Measurements from ENCODE around the gene COMMD8.

The COMMD8 gene

GRCh38 chr4:47463235-47463956 lies at the start of gene COMMD8:
Gene COMMD8 (minus strand): TSS chr4:47463702. CDS start chr4:47463651, 51 bp downstream.
- Histone ChIP-seq H3K4me1 (ENCODE audit: control insufficient read depth in 5 of 5, insufficient read depth in 5 of 5, low read length in 5 of 5) (peaks cover 0 to 16% (median 14%) of the 10 kb centered on the region in 5 donors), H3K9ac (ENCODE audit: low read length in 5 of 5) (peak within 1 kb of the TSS; percentile 41 to 88 (median 73)), H3K36me3 (ENCODE audit: control insufficient read depth in 5 of 5, insufficient read depth in 5 of 5, low read length in 5 of 5) (peaks cover 0 to 13% (median 2%) of the 10 kb centered on the region in 5 donors), H3K4me3 (ENCODE audit: low read depth in 1 of 5, low read length in 5 of 5) (peak within 1 kb of the TSS; percentile 79 to 96 (median 89)), H3K9me3 (ENCODE audit: control insufficient read depth in 5 of 5, low read length in 5 of 5) (no peaks in the 10 kb centered on the region), H3K27ac (ENCODE audit: low read depth, low read length) (peak within 1 kb of the TSS; percentile 52), H3K27me3 (ENCODE audit: control insufficient read depth in 5 of 5, insufficient read depth in 4 of 5, low read length in 5 of 5) (no peaks in the 10 kb centered on the region)

DNA sequence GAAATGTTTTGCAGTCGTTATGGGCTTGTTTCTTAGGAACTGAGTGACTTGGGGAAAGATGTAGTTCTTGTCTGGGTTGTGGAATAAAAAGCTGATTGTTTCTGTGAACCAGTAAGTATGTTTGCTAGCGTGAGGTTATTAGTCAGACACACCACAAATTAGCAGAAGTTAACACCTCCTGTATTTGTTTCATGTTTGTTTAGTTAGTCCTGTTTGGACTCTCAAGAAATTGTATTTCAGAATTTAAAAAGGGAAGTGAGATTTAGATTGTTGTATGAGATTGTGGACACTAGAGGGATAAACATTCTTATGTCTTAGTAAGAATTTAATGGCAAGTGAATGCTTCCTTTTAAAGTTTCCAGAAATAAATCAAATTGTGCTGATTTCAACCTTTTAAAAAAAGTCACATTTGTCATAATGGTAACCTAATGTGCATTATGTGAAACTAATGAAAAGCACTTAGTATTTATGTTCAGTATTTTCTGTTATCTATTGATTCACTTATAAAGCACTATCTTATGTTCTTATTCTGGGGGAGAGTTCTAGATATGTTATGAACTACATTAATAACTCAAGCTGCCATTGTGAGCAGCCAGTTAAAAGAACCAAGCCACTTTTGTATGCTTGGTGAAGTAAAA lies 47.1 kb upstream of the COMMD8 start:
- Histone ChIP-seq H3K4me1 (ENCODE audit: control insufficient read depth in 5 of 5, insufficient read depth in 5 of 5, low read length in 5 of 5) (peaks cover 0 to 3% (median 0%) of the 10 kb centered on the region in 5 donors), H3K36me3 (ENCODE audit: control insufficient read depth in 5 of 5, insufficient read depth in 5 of 5, low read length in 5 of 5) (peaks cover 3 to 15% (median 6%) of the 10 kb centered on the region in 5 donors), H3K9ac (ENCODE audit: low read length in 5 of 5) (no peak overlapping the region), H3K27me3 (ENCODE audit: control insufficient read depth in 5 of 5, insufficient read depth in 4 of 5, low read length in 5 of 5) (no peaks in the 10 kb centered on the region), H3K27ac (ENCODE audit: low read depth, low read length) (no peak overlapping the region), H3K9me3 (ENCODE audit: control insufficient read depth in 5 of 5, low read length in 5 of 5) (no peaks in the 10 kb centered on the region), H3K4me3 (ENCODE audit: low read depth in 1 of 5, low read length in 5 of 5) (no peak overlapping the region)

DNA sequence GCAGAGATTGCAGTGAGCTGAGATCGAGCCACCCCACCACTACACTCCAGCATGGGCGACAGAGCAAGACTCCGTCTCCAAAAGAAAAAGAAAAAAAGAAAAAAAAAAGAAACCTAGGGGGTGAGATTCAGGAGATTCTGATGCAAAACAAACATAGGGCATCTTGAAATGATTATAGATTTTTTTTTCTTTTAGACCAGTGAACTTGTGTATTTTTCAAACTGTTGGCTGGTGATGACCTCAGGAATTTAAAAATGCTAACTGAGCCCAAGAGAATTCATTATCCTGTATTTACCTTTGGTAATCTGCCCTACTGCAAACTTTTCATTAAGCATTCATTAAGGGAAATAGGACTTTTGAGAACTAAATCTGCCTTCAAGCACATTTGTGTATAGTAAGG lies 42.2 kb upstream of the COMMD8 start:
- Histone ChIP-seq H3K4me3 (ENCODE audit: low read depth in 1 of 5, low read length in 5 of 5) (no peak overlapping the region), H3K36me3 (ENCODE audit: control insufficient read depth in 5 of 5, insufficient read depth in 5 of 5, low read length in 5 of 5) (no peaks in the 10 kb centered on the region), H3K4me1 (ENCODE audit: control insufficient read depth in 5 of 5, insufficient read depth in 5 of 5, low read length in 5 of 5) (peaks cover 0 to 5% (median 3%) of the 10 kb centered on the region in 5 donors), H3K9ac (ENCODE audit: low read length in 5 of 5) (no peak overlapping the region), H3K27ac (ENCODE audit: low read depth, low read length) (no peak overlapping the region), H3K9me3 (ENCODE audit: control insufficient read depth in 5 of 5, low read length in 5 of 5) (no peaks in the 10 kb centered on the region), H3K27me3 (ENCODE audit: control insufficient read depth in 5 of 5, insufficient read depth in 4 of 5, low read length in 5 of 5) (no peaks in the 10 kb centered on the region)

- Histone ChIP-seq H3K9me3 (ENCODE audit: control insufficient read depth in 5 of 5, low read length in 5 of 5) (no peaks in the 10 kb centered on the region), H3K36me3 (ENCODE audit: control insufficient read depth in 5 of 5, insufficient read depth in 5 of 5, low read length in 5 of 5) (no peaks in the 10 kb centered on the region), H3K4me3 (ENCODE audit: low read depth in 1 of 5, low read length in 5 of 5) (no peak overlapping the region), H3K27ac (ENCODE audit: low read depth, low read length) (no peak overlapping the region), H3K9ac (ENCODE audit: low read length in 5 of 5) (no peak overlapping the region), H3K27me3 (ENCODE audit: control insufficient read depth in 5 of 5, insufficient read depth in 4 of 5, low read length in 5 of 5) (no peaks in the 10 kb centered on the region), H3K4me1 (ENCODE audit: control insufficient read depth in 5 of 5, insufficient read depth in 5 of 5, low read length in 5 of 5) (peaks cover 0 to 5% (median 4%) of the 10 kb centered on the region in 5 donors)
Measured at GRCh38 chr4:47505147-47505546, 41.6 kb upstream of the COMMD8 start.

DNA sequence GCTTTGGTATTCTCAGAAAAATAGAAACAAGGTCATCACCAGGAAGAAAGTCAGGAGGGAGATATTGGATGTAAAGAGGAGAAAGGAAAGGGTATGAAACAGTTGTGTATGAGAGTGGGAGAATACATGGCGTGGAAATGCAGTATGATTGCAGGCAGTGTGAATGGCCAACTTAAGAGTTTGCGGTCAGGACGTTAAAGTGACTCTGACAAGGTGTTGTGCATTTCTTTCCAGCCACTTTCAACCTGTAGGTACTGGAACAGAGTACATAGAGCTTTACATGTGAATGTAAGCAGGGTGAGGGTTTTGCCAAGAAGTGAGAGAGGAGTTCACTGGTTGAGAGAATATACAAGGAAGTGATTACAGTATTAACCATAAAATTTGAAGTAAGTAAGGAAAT lies 37.3 kb upstream of the COMMD8 start:
- Histone ChIP-seq H3K27ac (ENCODE audit: low read depth, low read length) (no peak overlapping the region), H3K9ac (ENCODE audit: low read length in 5 of 5) (no peak overlapping the region), H3K4me1 (ENCODE audit: control insufficient read depth in 5 of 5, insufficient read depth in 5 of 5, low read length in 5 of 5) (peaks cover 0 to 17% (median 7%) of the 10 kb centered on the region in 5 donors), H3K36me3 (ENCODE audit: control insufficient read depth in 5 of 5, insufficient read depth in 5 of 5, low read length in 5 of 5) (no peaks in the 10 kb centered on the region), H3K9me3 (ENCODE audit: control insufficient read depth in 5 of 5, low read length in 5 of 5) (no peaks in the 10 kb centered on the region), H3K4me3 (ENCODE audit: low read depth in 1 of 5, low read length in 5 of 5) (no peak overlapping the region), H3K27me3 (ENCODE audit: control insufficient read depth in 5 of 5, insufficient read depth in 4 of 5, low read length in 5 of 5) (no peaks in the 10 kb centered on the region)

DNA sequence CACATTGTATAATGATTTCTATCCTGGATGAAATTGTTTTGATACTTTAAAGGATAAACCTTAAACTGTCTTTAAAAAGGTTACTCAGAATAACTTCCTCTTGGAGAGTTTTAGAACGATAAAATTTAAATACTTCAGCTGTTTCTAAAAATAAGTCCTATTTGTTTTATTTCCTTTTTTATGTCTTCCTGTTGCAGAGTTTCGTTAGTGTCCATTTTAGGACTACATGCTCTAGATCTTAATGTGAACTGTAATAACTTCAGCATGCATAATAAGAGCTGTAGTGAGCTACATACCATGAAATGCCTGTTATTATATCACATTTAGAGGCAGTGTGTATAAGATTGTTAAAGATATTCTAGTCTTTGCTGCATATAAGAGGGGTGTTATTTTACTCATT lies 36.2 kb upstream of the COMMD8 start:
- Histone ChIP-seq H3K4me3 (ENCODE audit: low read depth in 1 of 5, low read length in 5 of 5) (no peak overlapping the region), H3K9me3 (ENCODE audit: control insufficient read depth in 5 of 5, low read length in 5 of 5) (no peaks in the 10 kb centered on the region), H3K27ac (ENCODE audit: low read depth, low read length) (no peak overlapping the region), H3K9ac (ENCODE audit: low read length in 5 of 5) (no peak overlapping the region), H3K27me3 (ENCODE audit: control insufficient read depth in 5 of 5, insufficient read depth in 4 of 5, low read length in 5 of 5) (no peaks in the 10 kb centered on the region), H3K4me1 (ENCODE audit: control insufficient read depth in 5 of 5, insufficient read depth in 5 of 5, low read length in 5 of 5) (peaks cover 0 to 17% (median 7%) of the 10 kb centered on the region in 5 donors), H3K36me3 (ENCODE audit: control insufficient read depth in 5 of 5, insufficient read depth in 5 of 5, low read length in 5 of 5) (no peaks in the 10 kb centered on the region)

- no peaks in the 10 kb centered on the region for H3K36me3 ChIP-seq (ENCODE audit: control insufficient read depth in 5 of 5, insufficient read depth in 5 of 5, low read length in 5 of 5)
- no peaks in the 10 kb centered on the region for H3K9me3 ChIP-seq (ENCODE audit: control insufficient read depth in 5 of 5, low read length in 5 of 5)
- no peak overlapping the region for H3K27ac ChIP-seq (ENCODE audit: low read depth, low read length)
- H3K4me3 ChIP-seq (ENCODE audit: low read depth in 1 of 5, low read length in 5 of 5): no peak overlapping the region
- H3K9ac ChIP-seq (ENCODE audit: low read length in 5 of 5): no peak overlapping the region
- peaks cover 0 to 17% (median 7%) of the 10 kb centered on the region in 5 donors for H3K4me1 ChIP-seq (ENCODE audit: control insufficient read depth in 5 of 5, insufficient read depth in 5 of 5, low read length in 5 of 5)
- no peaks in the 10 kb centered on the region for H3K27me3 ChIP-seq (ENCODE audit: control insufficient read depth in 5 of 5, insufficient read depth in 4 of 5, low read length in 5 of 5)
Measured at GRCh38 chr4:47498899-47499298, 35.4 kb upstream of the COMMD8 start.

- peaks cover 0 to 9% (median 0%) of the 10 kb centered on the region in 5 donors for H3K4me1 ChIP-seq (ENCODE audit: control insufficient read depth in 5 of 5, insufficient read depth in 5 of 5, low read length in 5 of 5)
- no peaks in the 10 kb centered on the region for H3K36me3 ChIP-seq (ENCODE audit: control insufficient read depth in 5 of 5, insufficient read depth in 5 of 5, low read length in 5 of 5)
- H3K27me3 ChIP-seq (ENCODE audit: control insufficient read depth in 5 of 5, insufficient read depth in 4 of 5, low read length in 5 of 5): no peaks in the 10 kb centered on the region
- H3K27ac ChIP-seq (ENCODE audit: low read depth, low read length): no peak overlapping the region
- no peak overlapping the region for H3K4me3 ChIP-seq (ENCODE audit: low read depth in 1 of 5, low read length in 5 of 5)
- no peak overlapping the region for H3K9ac ChIP-seq (ENCODE audit: low read length in 5 of 5)
- H3K9me3 ChIP-seq (ENCODE audit: control insufficient read depth in 5 of 5, low read length in 5 of 5): no peaks in the 10 kb centered on the region
Measured at GRCh38 chr4:47494124-47494430, 30.6 kb upstream of the COMMD8 start.

GRCh38 chr4:47493238-47494123 lies 30.0 kb upstream of the COMMD8 start:
- no peak overlapping the region for H3K27ac ChIP-seq (ENCODE audit: low read depth, low read length)
- H3K4me3 ChIP-seq (ENCODE audit: low read depth in 1 of 5, low read length in 5 of 5): no peak overlapping the region
- H3K9me3 ChIP-seq (ENCODE audit: control insufficient read depth in 5 of 5, low read length in 5 of 5): peaks cover 0 to 4% (median 0%) of the 10 kb centered on the region in 5 donors
- H3K9ac ChIP-seq (ENCODE audit: low read length in 5 of 5): no peak overlapping the region
- H3K36me3 ChIP-seq (ENCODE audit: control insufficient read depth in 5 of 5, insufficient read depth in 5 of 5, low read length in 5 of 5): peaks cover 0 to 2% (median 0%) of the 10 kb centered on the region in 5 donors
- no peaks in the 10 kb centered on the region for H3K27me3 ChIP-seq (ENCODE audit: control insufficient read depth in 5 of 5, insufficient read depth in 4 of 5, low read length in 5 of 5)
- peaks cover 0 to 6% (median 0%) of the 10 kb centered on the region in 5 donors for H3K4me1 ChIP-seq (ENCODE audit: control insufficient read depth in 5 of 5, insufficient read depth in 5 of 5, low read length in 5 of 5)
